ENCODE measurements around the gene ZBTB47.

The ZBTB47 gene

GRCh38 chr3:42684632-42685362 lies 31.3 kb downstream of the ZBTB47 start:
- in situ Hi-C loops (cut with MboI; ENCODE audit: low sequenced_read_pairs), result no loop called here

- in situ Hi-C loops (cut with MboI; ENCODE audit: low sequenced_read_pairs), result no loop called here
These were observed 31.9 kb downstream of the ZBTB47 start, which contains the start of gene KLHL40 for GRCh38 chr3:42685363-42685881. KLHL40 (plus strand) TSS chr3:42685537; CDS start chr3:42685619, 82 bp downstream.

- in situ Hi-C loops (cut with MboI; ENCODE audit: low sequenced_read_pairs), result no loop called here
These were observed 32.7 kb downstream of the ZBTB47 start for GRCh38 chr3:42685891-42686820.

- in situ Hi-C loops (cut with MboI; ENCODE audit: low sequenced_read_pairs), result no loop called here
These were observed 33.5 kb downstream of the ZBTB47 start for GRCh38 chr3:42686832-42687650.

GRCh38 chr3:42688016-42688415 lies 34.5 kb downstream of the ZBTB47 start:
- in situ Hi-C loops (cut with MboI; ENCODE audit: low sequenced_read_pairs), result no loop called here

GRCh38 chr3:42688487-42689420 lies 35.3 kb downstream of the ZBTB47 start:
- in situ Hi-C loops (cut with MboI; ENCODE audit: low sequenced_read_pairs), result no loop called here

- in situ Hi-C loops (cut with MboI; ENCODE audit: low sequenced_read_pairs), result no loop called here
These were observed 36.0 kb downstream of the ZBTB47 start for GRCh38 chr3:42689421-42690014.

GRCh38 chr3:42690191-42690590 lies 36.7 kb downstream of the ZBTB47 start:
- in situ Hi-C loops (cut with MboI; ENCODE audit: low sequenced_read_pairs), result no loop called here

GRCh38 chr3:42690766-42691680 lies 37.5 kb downstream of the ZBTB47 start:
- in situ Hi-C loops (cut with MboI; ENCODE audit: low sequenced_read_pairs), result no loop called here

- in situ Hi-C loops (cut with MboI; ENCODE audit: low sequenced_read_pairs), result no loop called here
These were observed 38.5 kb downstream of the ZBTB47 start for GRCh38 chr3:42691816-42692666.

GRCh38 chr3:42692667-42693529 lies 39.4 kb downstream of the ZBTB47 start:
- in situ Hi-C loops (cut with MboI; ENCODE audit: low sequenced_read_pairs), result no loop called here

- in situ Hi-C loops (cut with MboI; ENCODE audit: low sequenced_read_pairs), result no loop called here
These were observed 40.0 kb downstream of the ZBTB47 start for GRCh38 chr3:42693530-42693930.

- in situ Hi-C loops (cut with MboI; ENCODE audit: low sequenced_read_pairs), result no loop called here
These were observed 40.9 kb downstream of the ZBTB47 start for GRCh38 chr3:42694366-42694765.

- in situ Hi-C loops (cut with MboI; ENCODE audit: low sequenced_read_pairs), result no loop called here
These were observed 43.1 kb downstream of the ZBTB47 start for GRCh38 chr3:42696356-42697288.

GRCh38 chr3:42697289-42698051 lies 44.0 kb downstream of the ZBTB47 start:
- in situ Hi-C loops (cut with MboI; ENCODE audit: low sequenced_read_pairs), result no loop called here

Measured in HL-60/S4 treated with retinoic acid at 250 ng/mL for 4 days and 3 days (cell line).